ENCODE results near the gene CREM. TPM values are rescaled to one million over a fixed set of nuclear protein-coding genes. Genes with fewer than 3 reads are reported as not detected.

The CREM gene
- polyA plus RNA-seq, 2 donors, result 10.0 to 16.3 TPM

DNA sequence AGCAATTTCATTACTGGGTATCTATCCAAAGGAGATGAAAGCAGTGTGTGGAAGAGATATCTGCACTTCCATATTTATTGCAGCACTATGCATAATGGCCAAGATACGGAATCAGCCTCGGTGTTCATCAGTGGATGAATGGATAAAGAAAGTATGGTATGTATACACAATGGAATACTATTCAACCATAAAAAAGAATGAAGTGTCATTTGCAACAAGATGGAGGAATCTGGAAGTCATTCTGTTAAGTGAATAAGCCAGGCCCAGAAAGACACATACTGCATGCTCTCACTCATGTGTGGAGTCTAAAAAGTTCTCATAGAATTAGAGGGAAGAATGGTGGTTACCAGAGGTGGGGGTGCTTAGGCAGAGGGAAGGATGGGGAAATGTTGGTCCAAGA is 35.3 kb downstream of the CREM start:
- no peaks in the 10 kb centered on the region for H3K27me3 ChIP-seq (ENCODE audit: control insufficient read depth in 1 of 2, insufficient read depth in 2 of 2, low read length in 2 of 2)
- H3K9me3 ChIP-seq (ENCODE audit: control insufficient read depth in 2 of 2, insufficient read depth in 1 of 2, low read depth in 1 of 2, low read length in 1 of 2), result no peaks in the 10 kb centered on the region
- H3K4me3 ChIP-seq (ENCODE audit: low read depth in 1 of 2, low read length in 2 of 2), result no peak overlapping the region
- H3K36me3 ChIP-seq (ENCODE audit: control insufficient read depth in 2 of 2, insufficient read depth in 2 of 2, low read length in 1 of 2), result no peaks in the 10 kb centered on the region
- H3K27ac ChIP-seq (ENCODE audit: low read depth in 2 of 2, low read length in 1 of 2), result no peak overlapping the region
- no peaks in the 10 kb centered on the region for H3K4me1 ChIP-seq (ENCODE audit: control insufficient read depth in 2 of 2, insufficient read depth in 2 of 2, low read length in 1 of 2)
- WGBS, 2 donors, result 99 to 100% methylated on average over 2 of the region's 2 CpGs

GRCh38 chr10:35165136-35165535 is 38.5 kb downstream of the CREM start:
- Histone ChIP-seq H3K27ac (ENCODE audit: low read depth in 2 of 2, low read length in 1 of 2) (no peak overlapping the region), H3K4me1 (ENCODE audit: control insufficient read depth in 2 of 2, insufficient read depth in 2 of 2, low read length in 1 of 2) (no peaks in the 10 kb centered on the region), H3K4me3 (ENCODE audit: low read depth in 1 of 2, low read length in 2 of 2) (no peak overlapping the region), H3K36me3 (ENCODE audit: control insufficient read depth in 2 of 2, insufficient read depth in 2 of 2, low read length in 1 of 2) (no peaks in the 10 kb centered on the region), H3K27me3 (ENCODE audit: control insufficient read depth in 1 of 2, insufficient read depth in 2 of 2, low read length in 2 of 2) (no peaks in the 10 kb centered on the region), H3K9me3 (ENCODE audit: control insufficient read depth in 2 of 2, insufficient read depth in 1 of 2, low read depth in 1 of 2, low read length in 1 of 2) (no peaks in the 10 kb centered on the region)
- 88 to 92% methylated on average over 4 of the region's 4 CpGs for WGBS, 2 donors

- Histone ChIP-seq H3K9me3 (ENCODE audit: control insufficient read depth in 2 of 2, insufficient read depth in 1 of 2, low read depth in 1 of 2, low read length in 1 of 2) (no peaks in the 10 kb centered on the region), H3K4me1 (ENCODE audit: control insufficient read depth in 2 of 2, insufficient read depth in 2 of 2, low read length in 1 of 2) (no peaks in the 10 kb centered on the region), H3K27ac (ENCODE audit: low read depth in 2 of 2, low read length in 1 of 2) (no peak overlapping the region), H3K4me3 (ENCODE audit: low read depth in 1 of 2, low read length in 2 of 2) (no peak overlapping the region), H3K36me3 (ENCODE audit: control insufficient read depth in 2 of 2, insufficient read depth in 2 of 2, low read length in 1 of 2) (no peaks in the 10 kb centered on the region), H3K27me3 (ENCODE audit: control insufficient read depth in 1 of 2, insufficient read depth in 2 of 2, low read length in 2 of 2) (no peaks in the 10 kb centered on the region)
- 98 to 99% methylated on average over 2 of the region's 2 CpGs for WGBS, 2 donors
These were observed 39.2 kb downstream of the CREM start for GRCh38 chr10:35165811-35166210.

DNA sequence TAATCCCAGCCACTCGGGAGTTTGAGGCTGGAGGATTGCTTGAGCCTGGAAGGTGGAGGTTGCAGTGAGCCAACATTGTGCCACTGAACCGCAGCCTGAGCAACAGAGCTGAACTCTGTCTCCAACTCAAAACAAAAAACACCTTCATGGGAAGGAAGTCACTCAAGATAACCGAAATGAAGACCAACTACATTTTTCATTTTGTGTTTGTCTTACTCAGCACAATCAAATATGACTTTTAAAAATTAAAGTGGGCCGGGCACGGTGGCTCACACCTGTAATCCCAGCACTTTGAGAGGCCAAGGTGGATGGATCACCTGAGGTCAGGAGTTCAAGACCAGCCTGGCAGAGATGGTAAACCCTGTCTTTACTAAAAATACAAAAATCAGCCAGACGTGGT is 40.0 kb downstream of the CREM start:
- 91 to 92% methylated on average over 6 of the region's 6 CpGs for WGBS, 2 donors
- Histone ChIP-seq H3K4me1 (ENCODE audit: control insufficient read depth in 2 of 2, insufficient read depth in 2 of 2, low read length in 1 of 2) (no peaks in the 10 kb centered on the region), H3K4me3 (ENCODE audit: low read depth in 1 of 2, low read length in 2 of 2) (no peak overlapping the region), H3K27me3 (ENCODE audit: control insufficient read depth in 1 of 2, insufficient read depth in 2 of 2, low read length in 2 of 2) (no peaks in the 10 kb centered on the region), H3K9me3 (ENCODE audit: control insufficient read depth in 2 of 2, insufficient read depth in 1 of 2, low read depth in 1 of 2, low read length in 1 of 2) (no peaks in the 10 kb centered on the region), H3K36me3 (ENCODE audit: control insufficient read depth in 2 of 2, insufficient read depth in 2 of 2, low read length in 1 of 2) (no peaks in the 10 kb centered on the region), H3K27ac (ENCODE audit: low read depth in 2 of 2, low read length in 1 of 2) (no peak overlapping the region)

- no peaks in the 10 kb centered on the region for H3K27me3 ChIP-seq (ENCODE audit: control insufficient read depth in 1 of 2, insufficient read depth in 2 of 2, low read length in 2 of 2)
- no peaks in the 10 kb centered on the region for H3K36me3 ChIP-seq (ENCODE audit: control insufficient read depth in 2 of 2, insufficient read depth in 2 of 2, low read length in 1 of 2)
- WGBS, 2 donors, result 93 to 95% methylated on average over 2 of the region's 2 CpGs
- H3K4me3 ChIP-seq (ENCODE audit: low read depth in 1 of 2, low read length in 2 of 2), result no peak overlapping the region
- H3K9me3 ChIP-seq (ENCODE audit: control insufficient read depth in 2 of 2, insufficient read depth in 1 of 2, low read depth in 1 of 2, low read length in 1 of 2), result no peaks in the 10 kb centered on the region
- H3K27ac ChIP-seq (ENCODE audit: low read depth in 2 of 2, low read length in 1 of 2), result no peak overlapping the region
- no peaks in the 10 kb centered on the region for H3K4me1 ChIP-seq (ENCODE audit: control insufficient read depth in 2 of 2, insufficient read depth in 2 of 2, low read length in 1 of 2)
These were observed 40.7 kb downstream of the CREM start for GRCh38 chr10:35167342-35167741.

DNA sequence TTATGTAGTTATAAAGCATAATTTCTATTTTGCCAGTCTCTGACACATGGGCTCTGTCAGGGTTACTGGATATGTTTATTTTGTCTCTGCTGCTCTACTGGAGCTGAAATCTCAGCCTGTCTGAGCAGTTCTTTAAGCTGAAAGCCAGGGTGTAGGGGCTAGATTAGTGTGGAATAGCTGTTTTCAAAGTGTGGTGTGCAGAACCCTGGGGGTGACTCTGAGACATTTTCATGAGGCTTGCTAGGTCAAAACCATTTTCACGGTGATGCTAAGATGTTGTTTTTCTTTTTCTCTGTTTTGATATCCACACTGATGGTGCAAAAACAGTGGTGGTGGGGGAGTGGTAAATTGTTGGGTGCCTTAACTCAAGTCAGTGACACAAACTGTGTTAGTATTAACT is 45.5 kb downstream of the CREM start:
- WGBS, 2 donors, result 71 to 74% methylated on average over 1 of the region's 1 CpG
- no peak overlapping the region for H3K4me3 ChIP-seq (ENCODE audit: low read depth in 1 of 2, low read length in 2 of 2)
- H3K27me3 ChIP-seq (ENCODE audit: control insufficient read depth in 1 of 2, insufficient read depth in 2 of 2, low read length in 2 of 2), result no peaks in the 10 kb centered on the region
- H3K4me1 ChIP-seq (ENCODE audit: control insufficient read depth in 2 of 2, insufficient read depth in 2 of 2, low read length in 1 of 2), result no peaks in the 10 kb centered on the region
- H3K9me3 ChIP-seq (ENCODE audit: control insufficient read depth in 2 of 2, insufficient read depth in 1 of 2, low read depth in 1 of 2, low read length in 1 of 2), result no peaks in the 10 kb centered on the region
- H3K36me3 ChIP-seq (ENCODE audit: control insufficient read depth in 2 of 2, insufficient read depth in 2 of 2, low read length in 1 of 2), result no peaks in the 10 kb centered on the region
- no peak overlapping the region for H3K27ac ChIP-seq (ENCODE audit: low read depth in 2 of 2, low read length in 1 of 2)

GRCh38 chr10:35172574-35172973 is 45.9 kb downstream of the CREM start:
- 27 to 51% methylated on average over 5 of the region's 5 CpGs for WGBS, 2 donors

DNA sequence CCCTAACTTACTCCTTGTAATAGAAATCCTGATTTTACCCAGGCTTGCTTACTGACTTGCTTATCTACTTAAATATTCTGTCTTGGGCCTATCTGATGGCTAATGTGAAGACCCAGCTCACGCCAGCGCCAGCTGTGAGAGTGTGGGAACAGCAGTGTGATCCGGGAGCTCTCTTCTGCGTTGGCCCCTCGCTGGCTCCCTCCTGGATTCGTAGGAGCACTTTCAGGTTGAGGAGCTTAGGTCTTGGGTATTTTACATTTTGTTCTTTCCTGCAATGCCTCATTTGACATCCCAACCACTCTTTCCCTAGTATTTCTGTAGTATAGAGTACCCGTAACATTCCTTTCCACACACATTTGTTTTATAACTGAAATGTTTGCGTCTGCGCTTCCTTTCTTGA is 51.7 kb downstream of the CREM start:
- H3K36me3 ChIP-seq (ENCODE audit: control insufficient read depth in 2 of 2, insufficient read depth in 2 of 2, low read length in 1 of 2), result no peaks in the 10 kb centered on the region
- no peaks in the 10 kb centered on the region for H3K9me3 ChIP-seq (ENCODE audit: control insufficient read depth in 2 of 2, insufficient read depth in 1 of 2, low read depth in 1 of 2, low read length in 1 of 2)
- no peak overlapping the region for H3K4me3 ChIP-seq (ENCODE audit: low read depth in 1 of 2, low read length in 2 of 2)
- no peaks in the 10 kb centered on the region for H3K4me1 ChIP-seq (ENCODE audit: control insufficient read depth in 2 of 2, insufficient read depth in 2 of 2, low read length in 1 of 2)
- whole genome bisulfite sequencing, 2 donors, result 91 to 95% methylated on average over 9 of the region's 9 CpGs
- H3K27me3 ChIP-seq (ENCODE audit: control insufficient read depth in 1 of 2, insufficient read depth in 2 of 2, low read length in 2 of 2), result no peaks in the 10 kb centered on the region
- no peak overlapping the region for H3K27ac ChIP-seq (ENCODE audit: low read depth in 2 of 2, low read length in 1 of 2)

More at GRCh38 chr10:35172574-35172973, 45.9 kb downstream of the CREM start:
- Histone ChIP-seq H3K27me3 (ENCODE audit: control insufficient read depth in 1 of 2, insufficient read depth in 2 of 2, low read length in 2 of 2) (no peaks in the 10 kb centered on the region), H3K27ac (ENCODE audit: low read depth in 2 of 2, low read length in 1 of 2) (no peak overlapping the region), H3K4me1 (ENCODE audit: control insufficient read depth in 2 of 2, insufficient read depth in 2 of 2, low read length in 1 of 2) (no peaks in the 10 kb centered on the region), H3K4me3 (ENCODE audit: low read depth in 1 of 2, low read length in 2 of 2) (no peak overlapping the region), H3K9me3 (ENCODE audit: control insufficient read depth in 2 of 2, insufficient read depth in 1 of 2, low read depth in 1 of 2, low read length in 1 of 2) (no peaks in the 10 kb centered on the region), H3K36me3 (ENCODE audit: control insufficient read depth in 2 of 2, insufficient read depth in 2 of 2, low read length in 1 of 2) (no peaks in the 10 kb centered on the region)

DNA sequence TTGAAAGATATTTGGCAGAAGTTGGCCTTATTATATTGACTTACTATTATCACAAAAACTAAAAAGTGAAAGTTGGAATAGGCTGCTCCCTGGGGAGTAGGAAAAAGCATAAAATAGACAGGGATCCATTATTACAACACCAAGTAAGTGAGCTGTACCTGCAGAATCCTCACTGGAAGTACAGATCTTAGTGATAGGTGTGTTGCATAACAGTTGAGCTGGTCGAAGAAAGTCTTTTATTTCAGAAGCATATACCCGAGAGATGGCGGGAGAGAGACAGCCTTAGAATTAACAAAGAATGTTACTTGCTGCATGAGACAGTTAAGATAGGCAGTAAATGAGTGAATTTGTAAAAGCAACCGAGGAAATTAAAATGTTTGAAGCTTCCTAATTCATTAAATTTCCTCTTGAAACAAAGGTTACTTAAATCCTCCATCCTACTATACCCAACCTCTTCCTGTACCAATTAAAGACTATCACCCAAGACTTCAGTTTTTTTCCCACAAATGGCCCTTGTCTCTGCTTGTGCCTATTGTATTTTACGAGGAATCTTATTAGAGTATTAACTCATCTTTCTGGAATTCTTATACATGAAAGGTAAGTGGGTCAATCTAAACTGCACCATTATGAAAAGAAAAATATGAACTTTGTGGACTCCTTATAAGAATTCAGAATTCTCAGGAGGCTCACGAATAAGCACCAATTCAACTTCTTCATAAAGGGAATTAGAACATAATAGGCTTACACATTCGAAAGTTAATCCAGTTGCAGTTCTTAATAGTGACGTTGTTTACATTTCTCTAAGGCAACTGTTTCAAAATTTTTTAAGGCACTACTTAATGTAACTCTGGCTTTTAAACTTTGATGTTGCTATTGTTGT is 56.2 kb downstream of the CREM start:
- no peaks in the 10 kb centered on the region for H3K9me3 ChIP-seq (ENCODE audit: control insufficient read depth in 2 of 2, insufficient read depth in 1 of 2, low read depth in 1 of 2, low read length in 1 of 2)
- no peak overlapping the region for H3K27ac ChIP-seq (ENCODE audit: low read depth in 2 of 2, low read length in 1 of 2)
- H3K4me3 ChIP-seq (ENCODE audit: low read depth in 1 of 2, low read length in 2 of 2), result no peak overlapping the region
- 71 to 80% methylated on average over 8 of the region's 8 CpGs for WGBS, 2 donors
- no peaks in the 10 kb centered on the region for H3K36me3 ChIP-seq (ENCODE audit: control insufficient read depth in 2 of 2, insufficient read depth in 2 of 2, low read length in 1 of 2)
- H3K27me3 ChIP-seq (ENCODE audit: control insufficient read depth in 1 of 2, insufficient read depth in 2 of 2, low read length in 2 of 2), result no peaks in the 10 kb centered on the region
- H3K4me1 ChIP-seq (ENCODE audit: control insufficient read depth in 2 of 2, insufficient read depth in 2 of 2, low read length in 1 of 2), result no peaks in the 10 kb centered on the region

GRCh38 chr10:35184527-35185171 is 58.0 kb downstream of the CREM start:
- Histone ChIP-seq H3K27ac (ENCODE audit: low read depth in 2 of 2, low read length in 1 of 2) (no peak overlapping the region), H3K9me3 (ENCODE audit: control insufficient read depth in 2 of 2, insufficient read depth in 1 of 2, low read depth in 1 of 2, low read length in 1 of 2) (no peaks in the 10 kb centered on the region), H3K36me3 (ENCODE audit: control insufficient read depth in 2 of 2, insufficient read depth in 2 of 2, low read length in 1 of 2) (no peaks in the 10 kb centered on the region), H3K27me3 (ENCODE audit: control insufficient read depth in 1 of 2, insufficient read depth in 2 of 2, low read length in 2 of 2) (no peaks in the 10 kb centered on the region), H3K4me3 (ENCODE audit: low read depth in 1 of 2, low read length in 2 of 2) (no peak overlapping the region), H3K4me1 (ENCODE audit: control insufficient read depth in 2 of 2, insufficient read depth in 2 of 2, low read length in 1 of 2) (no peaks in the 10 kb centered on the region)
- WGBS, 2 donors, result 71 to 74% methylated on average over 4 of the region's 4 CpGs

All from esophagus (tissue), 2 donors.